ENCODE results near the gene ZFP36L1. TPM values are rescaled to one million over a fixed set of nuclear protein-coding genes. Genes with fewer than 3 reads are reported as not detected.
A peak's percentile ranks its signal among the peaks of the same experiment; 100 is the strongest.

ZFP36L1 gene
- total RNA-seq, 4 donors from 2014 or later, result 298 to 1,137 (median 494) TPM

- 71 to 74% methylated on average over 1 of the region's 1 CpG for WGBS, 2 donors
- H3K36me3 ChIP-seq, result no peaks in the 10 kb centered on the region
- no peak for DNase-seq (ENCODE audit: low spot score in 2 of 2)
- no peak overlapping the region for H3K27ac ChIP-seq
- peaks cover 0 to 32% (median 3%) of the 10 kb centered on the region in 4 donors for H3K9me3 ChIP-seq
- no peaks in the 10 kb centered on the region for H3K27me3 ChIP-seq
- peaks cover 0 to 2% (median 0%) of the 10 kb centered on the region in 4 donors for H3K4me1 ChIP-seq
- TF ChIP-seq POLR2A (IDR thresholded peaks at IDR 0.05) (no peak), CTCF (IDR thresholded peaks at IDR 0.05) (no peak), EP300 (IDR thresholded peaks at IDR 0.05) (no peak)
- H3K4me3 ChIP-seq, result no peak overlapping the region
Measured at GRCh38 chr14:68836082-68836481, 43.2 kb upstream of the ZFP36L1 start.

GRCh38 chr14:68834816-68835215 is 41.9 kb upstream of the ZFP36L1 start:
- WGBS, 2 donors, result 65 to 76% methylated on average over 6 of the region's 6 CpGs
- DNase-seq (ENCODE audit: low spot score in 2 of 2), result no peak
- no peaks in the 10 kb centered on the region for H3K36me3 ChIP-seq

GRCh38 chr14:68828698-68829097 is 35.8 kb upstream of the ZFP36L1 start:
- TF ChIP-seq POLR2A (IDR thresholded peaks at IDR 0.05) (no peak), EP300 (IDR thresholded peaks at IDR 0.05) (no peak), CTCF (IDR thresholded peaks at IDR 0.05) (no peak)
- peaks cover 0 to 11% (median 3%) of the 10 kb centered on the region in 4 donors for H3K9me3 ChIP-seq
- no peaks in the 10 kb centered on the region for H3K27me3 ChIP-seq
- H3K27ac ChIP-seq, result no peak overlapping the region
- H3K4me1 ChIP-seq, result peaks cover 0 to 10% (median 2%) of the 10 kb centered on the region in 4 donors
- DNase-seq (ENCODE audit: low spot score in 2 of 2), result no peak
- H3K4me3 ChIP-seq, result no peak overlapping the region
- no peaks in the 10 kb centered on the region for H3K36me3 ChIP-seq

More at GRCh38 chr14:68834816-68835215, 41.9 kb upstream of the ZFP36L1 start:
- H3K9me3 ChIP-seq, result peaks cover 0 to 40% (median 3%) of the 10 kb centered on the region in 4 donors
- no peaks in the 10 kb centered on the region for H3K27me3 ChIP-seq
- TF ChIP-seq EP300 (IDR thresholded peaks at IDR 0.05), result no peak
- TF ChIP-seq CTCF (IDR thresholded peaks at IDR 0.05), result no peak
- H3K4me3 ChIP-seq, result no peak overlapping the region
- H3K27ac ChIP-seq, result no peak overlapping the region
- H3K4me1 ChIP-seq, result no peaks in the 10 kb centered on the region

- DNase-seq (ENCODE audit: low spot score in 2 of 2), result no peak
- no peak overlapping the region for H3K27ac ChIP-seq
- 86 to 91% methylated on average over 3 of the region's 3 CpGs for WGBS, 2 donors
- peaks cover 0 to 6% (median 0%) of the 10 kb centered on the region in 4 donors for H3K9me3 ChIP-seq
- H3K36me3 ChIP-seq, result no peaks in the 10 kb centered on the region
- H3K4me3 ChIP-seq, result no peak overlapping the region
- peaks cover 0 to 10% (median 2%) of the 10 kb centered on the region in 4 donors for H3K4me1 ChIP-seq
- H3K27me3 ChIP-seq, result no peaks in the 10 kb centered on the region
- TF ChIP-seq EP300 (IDR thresholded peaks at IDR 0.05) (no peak), CTCF (IDR thresholded peaks at IDR 0.05) (no peak), POLR2A (IDR thresholded peaks at IDR 0.05) (no peak)
Measured at GRCh38 chr14:68825729-68826128, 32.9 kb upstream of the ZFP36L1 start.

- DNase-seq (ENCODE audit: low spot score in 2 of 2), result peak; percentile 84 to 89
- no peak for TF ChIP-seq POLR2A (IDR thresholded peaks at IDR 0.05)
- peak; percentile 71 to 88 (median 87) for TF ChIP-seq CTCF (IDR thresholded peaks at IDR 0.05)
- TF ChIP-seq EP300 (IDR thresholded peaks at IDR 0.05), result peak in 1 of 2 donors; percentile 22
- H3K36me3 ChIP-seq, result no peaks in the 10 kb centered on the region
- WGBS, 2 donors, result 10 to 25% methylated on average over 8 to 11 of the region's 11 CpGs
- H3K4me1 ChIP-seq, result peaks cover 0 to 13% (median 2%) of the 10 kb centered on the region in 4 donors
- no peak overlapping the region for H3K27ac ChIP-seq
- H3K4me3 ChIP-seq, result peak overlapping the region in 1 of 4 donors; percentile 14
- no peaks in the 10 kb centered on the region for H3K27me3 ChIP-seq
- no peaks in the 10 kb centered on the region for H3K9me3 ChIP-seq
Measured at GRCh38 chr14:68824517-68825347, 31.9 kb upstream of the ZFP36L1 start.
